H7 (cell line): Measurements from ENCODE around the gene S1PR3. TPM values are rescaled to one million over a fixed set of nuclear protein-coding genes. Genes with fewer than 3 reads are reported as not detected.
A peak's percentile ranks its signal among the peaks of the same experiment; 100 is the strongest.

Experiments used
- DNase-seq: peaks from one replicate; pipeline ENCODE4 v3.0.0; 2012
- H3K27me3 ChIP-seq: 2 replicates; pipeline ENCODE4 v1.6.0; 2011; ENCODE audit warnings: mild to moderate bottlenecking, low read length; ENCODE audit not compliant: control insufficient read depth, insufficient read depth
- H3K36me3 ChIP-seq: replicated peaks from 2 replicates; pipeline ENCODE4 v1.5.1; 2011; ENCODE audit warnings: low read length; ENCODE audit not compliant: control insufficient read depth, insufficient read depth
- H3K4me3 ChIP-seq: 2 replicates; pipeline ENCODE4 v1.5.1; 2011; ENCODE audit warnings: low read depth, mild to moderate bottlenecking, control low read depth, low read length, moderate library complexity; ENCODE audit not compliant: insufficient read depth
- total RNA-seq: library from RNA; depleted of rRNA; stranded (reverse); fragments of >200 nt; shearing (Covaris generic); gene quantifications from 2 replicates; pipeline ENCODE4 v1.2.3, GENCODE V29; 2014; rRNA removed

The S1PR3 gene
- total RNA-seq, 1 experiment from 2014 or later: 25.0 TPM

DNA sequence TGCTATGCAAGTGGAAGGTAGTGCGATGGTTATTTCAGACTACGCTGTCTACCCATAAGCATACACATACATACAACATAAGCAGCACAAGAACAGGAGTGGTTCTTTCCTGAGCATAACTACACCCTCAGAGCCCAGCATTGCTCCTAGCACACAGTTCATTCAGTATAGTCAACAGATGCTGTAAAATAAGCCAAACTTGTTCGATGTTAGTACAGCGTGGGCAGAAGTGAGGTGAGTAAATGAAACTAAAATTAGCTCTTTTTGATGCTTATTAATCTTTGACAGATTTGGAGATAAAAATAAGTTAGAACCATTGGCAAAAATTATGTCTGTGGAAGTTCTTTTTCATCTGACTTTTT is 47.8 kb downstream of the S1PR3 start:
- Histone ChIP-seq H3K36me3 (no peaks in the 10 kb centered on the region), H3K4me3 (no peak overlapping the region), H3K27me3 (no peaks in the 10 kb centered on the region)
- no peak for DNase-seq

DNA sequence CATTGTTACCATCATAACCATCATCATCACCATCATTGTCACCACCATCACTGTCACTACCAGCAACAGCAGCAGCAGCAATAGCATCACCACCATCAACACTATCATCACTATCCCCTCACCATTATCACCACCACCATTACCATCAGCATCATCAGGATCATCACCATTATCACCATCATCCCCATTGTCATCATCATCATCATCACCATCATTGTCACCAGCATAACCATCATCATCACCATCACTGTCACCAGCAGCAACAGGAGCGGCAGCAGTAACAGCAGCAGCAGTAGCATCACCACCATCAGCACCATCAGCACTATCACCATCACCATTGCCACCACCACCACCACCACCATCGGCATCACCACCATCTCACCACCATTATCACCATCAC is 48.4 kb downstream of the S1PR3 start:
- no peak overlapping the region for H3K4me3 ChIP-seq
- H3K27me3 ChIP-seq: no peaks in the 10 kb centered on the region
- no peak for DNase-seq
- no peaks in the 10 kb centered on the region for H3K36me3 ChIP-seq

DNA sequence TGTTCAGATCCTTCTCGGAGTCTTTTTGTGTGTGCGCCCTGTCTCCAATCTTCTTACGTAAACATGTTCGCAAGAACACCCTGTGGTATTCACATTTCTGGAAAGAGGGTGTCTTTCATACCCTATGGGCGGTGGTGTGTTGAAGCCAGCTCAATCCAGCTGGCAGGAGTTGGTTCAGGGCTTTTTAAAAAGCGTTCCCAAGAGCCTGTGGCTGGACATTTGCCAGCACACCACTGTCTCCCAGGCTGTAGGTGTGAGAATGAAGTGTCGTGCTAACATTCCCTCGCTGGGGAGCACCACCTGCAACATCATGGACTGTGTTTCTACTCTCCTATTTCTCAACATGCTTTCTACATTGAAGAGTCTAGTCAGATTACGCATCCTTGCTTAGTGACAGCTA is 51.7 kb downstream of the S1PR3 start:
- Histone ChIP-seq H3K36me3 (no peaks in the 10 kb centered on the region), H3K4me3 (no peak overlapping the region), H3K27me3 (no peaks in the 10 kb centered on the region)
- no peak for DNase-seq

DNA sequence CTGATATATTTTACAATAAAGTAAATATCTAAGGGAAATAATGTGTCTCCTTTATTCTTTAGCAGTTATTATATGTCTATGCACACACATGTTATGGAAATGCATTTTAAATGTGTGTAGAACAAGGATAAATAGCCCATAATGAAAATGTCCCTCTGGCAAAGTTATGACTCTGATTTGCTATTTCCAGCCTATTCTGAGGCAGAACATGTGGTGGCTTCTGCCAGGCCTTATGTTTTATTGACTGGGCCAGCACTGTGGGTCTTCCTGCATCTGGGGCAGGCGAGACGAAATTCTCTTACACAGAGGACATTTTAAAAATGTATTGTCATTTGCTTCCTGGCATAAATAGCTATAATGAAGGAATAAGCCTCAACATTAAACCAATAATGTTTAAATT is 52.8 kb downstream of the S1PR3 start:
- no peaks in the 10 kb centered on the region for H3K27me3 ChIP-seq
- no peaks in the 10 kb centered on the region for H3K36me3 ChIP-seq
- DNase-seq: no peak
- H3K4me3 ChIP-seq: no peak overlapping the region

DNA sequence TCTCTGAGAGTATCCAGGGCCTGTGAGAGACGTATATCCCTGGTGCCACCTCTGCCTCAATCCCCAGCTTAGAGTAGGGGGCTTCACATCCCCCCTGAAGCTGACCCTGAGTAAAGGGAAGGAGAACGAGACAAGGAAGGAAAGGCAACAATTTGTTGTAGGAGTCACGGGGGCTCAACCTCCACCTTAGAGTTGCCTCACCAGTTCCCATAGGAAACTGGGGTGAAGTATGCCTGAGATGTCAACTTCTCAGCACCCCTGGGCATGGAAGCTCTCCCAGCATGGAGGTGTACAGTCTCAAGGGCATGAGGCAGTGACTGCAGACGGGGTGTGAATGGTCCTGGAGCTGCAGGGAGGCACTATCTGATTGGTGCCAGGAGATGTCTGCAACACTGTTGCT is 53.6 kb downstream of the S1PR3 start:
- Histone ChIP-seq H3K27me3 (no peaks in the 10 kb centered on the region), H3K36me3 (no peaks in the 10 kb centered on the region), H3K4me3 (no peak overlapping the region)
- no peak for DNase-seq

DNA sequence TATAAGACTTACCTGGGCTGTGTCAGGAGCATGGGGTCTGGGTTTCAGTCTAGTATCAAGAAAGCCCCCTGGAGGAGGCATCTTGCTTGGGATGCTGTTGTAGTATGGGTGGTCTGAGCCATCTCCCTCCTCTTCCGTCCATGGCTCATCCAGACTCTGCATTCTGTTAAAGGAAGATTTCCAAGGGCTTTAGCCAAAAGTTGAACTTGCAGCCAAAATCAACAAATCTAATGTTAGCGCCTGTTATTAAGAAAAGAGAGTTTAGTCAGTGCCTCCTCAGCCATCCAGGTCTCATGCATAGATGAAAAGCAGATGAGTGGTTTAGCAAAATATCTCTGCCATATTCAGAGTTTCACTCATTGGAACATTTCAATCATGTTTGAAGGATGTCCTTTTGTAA is 55.6 kb downstream of the S1PR3 start:
- Histone ChIP-seq H3K36me3 (no peaks in the 10 kb centered on the region), H3K4me3 (no peak overlapping the region), H3K27me3 (no peaks in the 10 kb centered on the region)
- no peak for DNase-seq

DNA sequence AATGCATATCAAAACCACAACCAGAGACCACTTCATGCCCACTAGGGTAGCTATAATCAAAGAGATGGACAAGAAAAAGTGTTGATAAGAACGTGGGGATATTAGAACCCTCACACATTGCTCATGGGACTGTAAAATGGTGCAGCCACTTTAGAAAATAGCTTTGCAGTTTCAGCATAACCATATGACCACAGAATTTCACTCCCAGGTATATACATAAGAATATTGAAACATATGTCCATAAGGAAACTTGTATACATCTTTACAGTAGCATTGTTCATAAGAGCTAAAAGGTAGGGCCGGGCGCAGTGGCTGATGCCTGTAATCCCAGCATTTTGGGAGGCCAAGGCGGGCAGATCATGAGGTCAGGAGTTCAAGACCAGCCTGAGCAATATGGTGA is 56.4 kb downstream of the S1PR3 start:
- no peaks in the 10 kb centered on the region for H3K27me3 ChIP-seq
- no peaks in the 10 kb centered on the region for H3K36me3 ChIP-seq
- H3K4me3 ChIP-seq: no peak overlapping the region
- DNase-seq: no peak

DNA sequence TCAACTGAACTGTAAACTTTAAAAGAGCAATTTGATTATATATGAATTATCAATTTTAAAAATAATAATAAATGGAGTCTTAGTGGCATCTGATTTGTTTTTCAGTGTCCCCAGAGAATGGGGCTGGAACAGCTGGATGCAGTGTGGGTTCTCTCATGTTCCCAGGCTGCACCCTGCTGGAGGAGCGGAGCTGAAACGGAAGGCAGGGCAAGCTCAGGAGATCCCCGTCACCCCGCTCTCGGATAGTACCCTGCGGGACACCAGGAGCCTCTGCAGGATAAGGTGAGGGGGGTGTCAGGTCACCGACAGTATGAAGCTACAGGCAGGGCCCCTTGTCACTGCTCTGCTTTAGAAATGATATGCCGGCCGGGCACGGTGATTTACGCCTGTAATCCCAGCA is 57.3 kb downstream of the S1PR3 start:
- DNase-seq: peak; percentile 59
- no peaks in the 10 kb centered on the region for H3K27me3 ChIP-seq
- H3K36me3 ChIP-seq: no peaks in the 10 kb centered on the region
- no peak overlapping the region for H3K4me3 ChIP-seq

DNA sequence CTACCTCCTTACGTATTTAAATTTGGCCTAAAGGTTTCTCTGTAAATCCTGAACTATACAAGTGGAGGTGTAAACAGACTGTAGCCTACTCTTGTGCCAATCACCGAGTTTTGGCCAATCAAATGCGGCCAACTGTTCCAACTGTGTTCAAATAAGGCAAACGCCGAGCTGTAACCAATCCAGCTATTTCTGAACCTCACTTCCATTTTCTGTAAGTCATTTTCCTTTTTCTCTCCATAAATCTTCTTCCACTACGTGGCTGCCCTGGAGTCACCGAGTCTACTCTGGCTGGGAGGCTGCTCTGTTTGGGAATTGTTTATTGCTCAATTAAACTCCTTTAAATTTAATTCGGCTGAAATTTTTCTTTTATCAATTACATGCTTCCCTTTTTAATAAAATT is 58.4 kb downstream of the S1PR3 start:
- no peak for DNase-seq
- H3K36me3 ChIP-seq: no peaks in the 10 kb centered on the region
- no peak overlapping the region for H3K4me3 ChIP-seq
- no peaks in the 10 kb centered on the region for H3K27me3 ChIP-seq

DNA sequence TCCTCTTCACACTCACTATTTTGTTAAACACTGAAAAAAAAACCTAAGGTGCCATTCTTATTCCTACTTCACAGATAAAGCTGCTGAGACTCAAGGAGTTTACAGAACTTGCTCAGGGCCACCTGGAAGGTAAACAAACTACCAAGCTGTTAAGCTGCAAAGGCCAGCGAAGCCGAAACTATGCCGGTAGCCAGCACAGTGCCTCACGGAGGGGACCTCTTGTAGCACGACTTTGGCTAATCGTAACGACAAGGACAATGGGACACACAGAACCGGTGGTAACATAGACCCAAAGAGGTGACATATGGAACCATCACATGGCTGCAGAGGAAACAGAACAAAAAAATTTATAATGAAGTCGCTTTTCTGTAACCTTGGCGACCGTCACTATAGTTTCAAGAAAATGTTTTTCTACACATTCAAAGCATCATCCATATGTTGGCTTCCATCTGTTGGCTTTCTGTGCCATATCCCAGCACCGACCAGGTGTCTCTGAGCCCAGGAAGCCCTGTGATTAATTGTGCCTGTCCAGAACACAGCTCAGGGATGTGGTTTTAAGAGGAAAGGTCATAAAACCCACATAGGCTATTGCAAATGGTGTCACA is 60.3 kb downstream of the S1PR3 start:
- no peak for DNase-seq
- H3K27me3 ChIP-seq: no peaks in the 10 kb centered on the region

DNA sequence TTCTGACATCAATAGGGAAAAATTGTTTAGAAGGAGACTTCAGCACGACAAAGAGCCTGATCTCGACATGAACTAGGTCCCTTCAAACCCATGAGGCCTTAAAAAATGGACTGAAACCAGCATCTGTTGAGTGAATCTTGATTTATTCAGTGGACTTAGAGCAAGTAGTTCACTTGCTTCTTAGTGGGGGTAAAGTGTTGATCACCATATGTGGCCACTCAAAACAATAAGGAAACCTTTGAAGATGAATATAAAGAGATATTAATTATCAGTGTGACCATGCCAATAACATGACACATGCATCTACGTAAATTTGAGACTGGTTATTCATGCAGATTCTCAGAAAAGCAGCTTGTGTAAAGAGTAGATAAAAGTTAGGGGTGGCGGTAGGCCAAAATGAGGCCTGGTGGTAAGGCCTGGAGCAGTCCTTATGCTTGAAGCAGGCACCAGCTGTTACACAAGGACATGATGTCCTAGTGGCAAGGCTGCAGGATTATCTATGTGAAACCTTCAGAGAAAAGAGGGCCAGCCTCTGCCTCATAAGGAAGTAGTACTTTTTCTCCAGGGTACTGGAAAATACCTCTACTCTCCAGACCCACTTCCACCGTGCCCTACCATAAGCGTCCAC is 61.3 kb downstream of the S1PR3 start:
- H3K27me3 ChIP-seq: no peaks in the 10 kb centered on the region
- no peak for DNase-seq
- H3K36me3 ChIP-seq: no peaks in the 10 kb centered on the region
- no peak overlapping the region for H3K4me3 ChIP-seq

More for the DNA sequence above, 60.3 kb downstream of the S1PR3 start:
- Histone ChIP-seq H3K4me3 (no peak overlapping the region), H3K36me3 (no peaks in the 10 kb centered on the region)

DNA sequence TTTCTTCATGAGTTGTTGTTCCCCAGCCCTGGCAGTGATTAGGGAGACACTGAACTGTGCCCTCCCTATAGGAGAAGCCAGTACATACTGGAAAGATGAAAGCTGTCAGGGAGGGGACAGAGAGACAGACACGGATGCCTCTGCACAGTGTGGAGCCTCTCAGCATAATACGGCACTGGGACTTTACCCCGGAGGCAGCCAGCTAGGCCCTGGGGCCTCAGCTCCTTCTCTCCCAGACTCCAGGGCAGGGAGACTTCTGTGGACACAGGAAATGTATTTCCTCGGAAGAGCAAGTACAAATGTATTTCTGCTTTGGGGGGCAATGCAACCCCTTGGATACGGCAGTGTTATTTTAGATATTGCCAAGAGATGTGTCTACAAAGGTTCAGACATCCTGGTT is 62.0 kb downstream of the S1PR3 start:
- no peaks in the 10 kb centered on the region for H3K36me3 ChIP-seq
- no peaks in the 10 kb centered on the region for H3K27me3 ChIP-seq
- no peak overlapping the region for H3K4me3 ChIP-seq
- DNase-seq: no peak

Other genes with a start within 250 kb of the S1PR3 start
- gene SHC3, start 187.3 kb downstream of the S1PR3 start, total RNA-seq: 8.2 and 13.2 TPM in 2 replicates